ENCODE results near the gene FOXL3.

Gene FOXL3

GRCh38 chr7:274266-274665 is 15.7 kb upstream of the FOXL3 start:
- TF ChIP-seq, protein P1, sequence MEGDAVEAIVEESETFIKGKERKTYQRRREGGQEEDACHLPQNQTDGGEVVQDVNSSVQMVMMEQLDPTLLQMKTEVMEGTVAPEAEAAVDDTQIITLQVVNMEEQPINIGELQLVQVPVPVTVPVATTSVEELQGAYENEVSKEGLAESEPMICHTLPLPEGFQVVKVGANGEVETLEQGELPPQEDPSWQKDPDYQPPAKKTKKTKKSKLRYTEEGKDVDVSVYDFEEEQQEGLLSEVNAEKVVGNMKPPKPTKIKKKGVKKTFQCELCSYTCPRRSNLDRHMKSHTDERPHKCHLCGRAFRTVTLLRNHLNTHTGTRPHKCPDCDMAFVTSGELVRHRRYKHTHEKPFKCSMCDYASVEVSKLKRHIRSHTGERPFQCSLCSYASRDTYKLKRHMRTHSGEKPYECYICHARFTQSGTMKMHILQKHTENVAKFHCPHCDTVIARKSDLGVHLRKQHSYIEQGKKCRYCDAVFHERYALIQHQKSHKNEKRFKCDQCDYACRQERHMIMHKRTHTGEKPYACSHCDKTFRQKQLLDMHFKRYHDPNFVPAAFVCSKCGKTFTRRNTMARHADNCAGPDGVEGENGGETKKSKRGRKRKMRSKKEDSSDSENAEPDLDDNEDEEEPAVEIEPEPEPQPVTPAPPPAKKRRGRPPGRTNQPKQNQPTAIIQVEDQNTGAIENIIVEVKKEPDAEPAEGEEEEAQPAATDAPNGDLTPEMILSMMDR (IDR thresholded peaks at IDR 0.05) = no peak
- H3K27ac ChIP-seq = no peak overlapping the region
- no peak for DNase-seq (ENCODE audit: low spot score)
- no peak overlapping the region for H3K4me3 ChIP-seq

DNA sequence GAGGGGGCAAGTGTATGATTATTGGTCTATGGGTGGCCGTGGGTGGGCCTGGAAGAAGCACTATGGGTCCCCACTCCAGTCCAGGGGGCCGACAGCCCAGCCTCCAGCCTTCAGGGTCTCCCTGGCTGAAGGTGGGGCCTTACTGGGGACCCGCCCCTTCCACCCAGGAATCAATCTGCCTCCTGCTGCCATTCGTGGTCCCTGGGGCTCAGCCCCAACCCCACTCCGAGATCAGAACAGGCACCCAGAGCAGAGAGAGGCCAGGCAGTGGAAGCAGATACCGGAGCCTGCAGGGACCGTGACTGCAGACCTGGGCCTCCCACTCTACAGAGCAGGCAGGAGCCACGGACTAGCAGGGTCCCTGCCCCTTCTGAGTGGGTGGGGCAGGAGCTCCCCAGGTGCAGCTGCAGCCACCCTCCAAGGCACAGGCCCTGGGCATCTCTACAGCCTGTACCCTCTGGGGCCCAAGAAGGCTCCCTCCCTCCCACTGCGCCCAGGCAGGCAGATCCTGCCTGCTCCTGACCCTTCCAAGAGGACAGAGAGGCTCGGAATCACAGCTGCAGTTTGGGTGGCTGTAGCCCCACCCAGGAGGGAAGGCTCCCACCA is 13.6 kb upstream of the FOXL3 start:
- no peak overlapping the region for H3K4me3 ChIP-seq
- DNase-seq (ENCODE audit: low spot score) = no peak
- TF ChIP-seq, protein P1 (IDR thresholded peaks at IDR 0.05) = no peak
- no peak overlapping the region for H3K27ac ChIP-seq

GRCh38 chr7:277228-277627 is 12.7 kb upstream of the FOXL3 start:
- no peak overlapping the region for H3K4me3 ChIP-seq
- TF ChIP-seq, protein P1 (IDR thresholded peaks at IDR 0.05) = no peak
- DNase-seq (ENCODE audit: low spot score) = no peak
- H3K27ac ChIP-seq = no peak overlapping the region

DNA sequence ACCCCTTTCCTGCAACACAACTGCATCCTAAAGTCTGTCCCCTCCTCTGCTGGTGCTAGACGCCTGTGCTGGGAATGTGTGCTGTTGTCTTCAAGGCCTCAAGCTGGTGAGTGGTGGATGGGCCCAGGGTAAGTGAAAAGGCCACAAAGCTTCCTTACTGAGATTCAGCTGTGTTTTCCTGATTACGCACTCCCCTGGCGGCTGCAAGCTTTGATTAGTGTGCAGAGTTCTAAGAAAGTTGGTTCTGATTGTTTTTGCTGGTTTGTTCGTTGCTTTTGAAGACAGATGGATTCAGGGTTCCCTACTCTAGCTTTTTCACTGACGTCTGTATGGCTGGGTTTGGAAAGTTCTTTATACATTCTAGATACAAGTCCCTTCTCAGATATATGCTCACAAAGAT is 11.9 kb upstream of the FOXL3 start:
- H3K27ac ChIP-seq = no peak overlapping the region
- DNase-seq (ENCODE audit: low spot score) = no peak
- TF ChIP-seq, protein P1 (IDR thresholded peaks at IDR 0.05) = no peak
- H3K4me3 ChIP-seq = no peak overlapping the region

DNA sequence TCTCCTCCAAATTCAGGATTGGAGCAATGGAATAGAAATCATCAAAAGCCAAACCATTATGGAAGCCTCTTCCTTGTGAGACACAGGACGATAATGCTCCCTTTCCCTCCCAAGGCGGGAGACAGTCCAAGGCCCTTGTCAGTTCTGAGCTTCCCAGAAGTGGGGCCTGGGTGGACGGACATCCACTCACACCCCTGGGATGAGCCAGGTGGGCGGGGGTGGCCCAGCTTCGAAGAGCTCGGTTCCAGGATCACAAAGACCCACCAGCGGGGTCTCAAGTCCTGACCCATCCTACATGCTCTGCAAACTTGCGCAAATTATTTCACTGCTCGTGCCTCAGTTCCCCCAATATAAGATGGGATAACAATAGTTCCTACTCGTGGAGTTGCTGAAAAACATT is 10.1 kb upstream of the FOXL3 start:
- H3K27ac ChIP-seq = no peak overlapping the region
- no peak overlapping the region for H3K4me3 ChIP-seq
- DNase-seq (ENCODE audit: low spot score) = no peak
- TF ChIP-seq, protein P1 (IDR thresholded peaks at IDR 0.05) = no peak

DNA sequence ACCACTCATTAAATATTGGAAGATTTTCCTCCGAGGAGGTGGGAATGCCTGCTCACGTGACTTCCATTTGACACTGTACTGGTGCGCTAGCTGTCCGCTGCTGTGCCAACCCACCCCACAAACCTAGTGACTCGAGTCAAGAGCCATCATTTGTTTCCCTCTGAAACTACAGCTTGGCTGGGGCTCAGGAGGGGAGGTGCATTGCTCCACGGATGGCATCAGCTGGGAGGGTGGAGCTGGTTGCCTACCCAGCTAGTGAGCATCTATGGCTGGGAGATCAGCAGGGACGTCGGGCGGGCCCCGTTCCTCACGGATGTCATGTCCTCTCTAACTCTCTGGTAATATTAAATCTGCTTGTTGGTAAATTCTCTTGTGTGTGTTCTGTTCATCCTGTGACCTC is 9.5 kb upstream of the FOXL3 start:
- TF ChIP-seq, protein P1 (IDR thresholded peaks at IDR 0.05) = no peak
- no peak for DNase-seq (ENCODE audit: low spot score)

GRCh38 chr7:281637-282036 is 8.3 kb upstream of the FOXL3 start:
- TF ChIP-seq, protein P1 (IDR thresholded peaks at IDR 0.05) = no peak
- no peak overlapping the region for H3K4me3 ChIP-seq
- H3K27ac ChIP-seq = no peak overlapping the region
- no peak for DNase-seq (ENCODE audit: low spot score)

More for the DNA sequence above, 9.5 kb upstream of the FOXL3 start:
- no peak overlapping the region for H3K4me3 ChIP-seq
- no peak overlapping the region for H3K27ac ChIP-seq

All from coronary artery (tissue), 2 donors.